IMR-90 (cell line): ENCODE measurements around the gene PSMD11. TPM values are rescaled to one million over a fixed set of nuclear protein-coding genes. Genes with fewer than 3 reads are reported as not detected.

ENCODE experiments used
- ATAC-seq: fragments of 200-7000 bp; cut with Tn5 transposase; 2 replicates; pipeline ENCODE4 v1.9.1; 2020; ENCODE audit warnings: low read depth, mild to moderate bottlenecking, moderate library complexity
- BruUV-seq: library from RNA; stranded (reverse); fragments of 400-500 nt; replicated peaks from 2 replicates; lab custom pipeline; 2021; lab: Mats Ljungman, UMichigan
- CTCF ChIA-PET: fragments of 300-600 bp; formaldehyde crosslinking; extraction: SDS; loops from one replicate; lab custom pipeline; 2021; ENCODE audit warnings: antibody characterized with exemption; lab: Yijun Ruan, JAX
- POLR2A ChIA-PET: fragments of 300-600 bp; sonication (Branson Sonifier 250); formaldehyde crosslinking; loops from one replicate; lab custom pipeline; 2022; ENCODE audit warnings: antibody characterized with exemption; ENCODE audit not compliant: unreplicated experiment; lab: Charles Lee
- DNase-seq: peaks from one replicate; pipeline ENCODE4 v3.0.0; 2013
- H2AFZ ChIP-seq: replicated peaks from 2 replicates; pipeline ENCODE3; 2013; ENCODE audit warnings: low read length, mild to moderate bottlenecking; ENCODE audit not compliant: poor library complexity
- H2AK5ac ChIP-seq: 2 replicates; pipeline ENCODE4 v1.6.1; 2013; ENCODE audit warnings: low read depth, low read length, inconsistent platforms
- H2AK9ac ChIP-seq: replicated peaks from 2 replicates; pipeline ENCODE3; 2013; ENCODE audit warnings: mild to moderate bottlenecking, low read depth, low read length, moderate library complexity; ENCODE audit not compliant: poor library complexity
- H2BK120ac ChIP-seq: 2 replicates; pipeline ENCODE4 v1.6.1; 2013; ENCODE audit warnings: low read depth, low read length, inconsistent platforms
- H2BK15ac ChIP-seq: 3 replicates; pipeline ENCODE4 v1.6.1; 2013; ENCODE audit warnings: low read depth, low read length, inconsistent platforms
- H2BK20ac ChIP-seq: 2 replicates; pipeline ENCODE4 v1.6.1; 2013; ENCODE audit warnings: low read depth, mild to moderate bottlenecking, inconsistent platforms, low read length, moderate library complexity
- H2BK5ac ChIP-seq: 2 replicates; pipeline ENCODE4 v1.6.1; 2013; ENCODE audit warnings: mild to moderate bottlenecking, low read depth, low read length, inconsistent platforms; ENCODE audit not compliant: poor library complexity, severe bottlenecking
- H3K14ac ChIP-seq: replicated peaks from 2 replicates; pipeline ENCODE4 v1.6.1; 2013; ENCODE audit warnings: low read depth, low read length, inconsistent platforms
- H3K18ac ChIP-seq: 2 replicates; pipeline ENCODE4 v1.6.1; 2013; ENCODE audit warnings: low read depth, low read length, control low read depth
- H3K23ac ChIP-seq: 2 replicates; pipeline ENCODE4 v1.6.1; 2013; ENCODE audit warnings: low read depth, low read length, inconsistent platforms
- H3K27ac ChIP-seq: 2 replicates; pipeline ENCODE4 v1.5.1; 2013; ENCODE audit warnings: mild to moderate bottlenecking, control low read depth, low read length; ENCODE audit not compliant: insufficient read depth
- H3K27me3 ChIP-seq: 2 replicates; pipeline ENCODE4 v1.6.1; 2013; ENCODE audit warnings: low read length; ENCODE audit not compliant: control insufficient read depth, insufficient read depth
- H3K36me3 ChIP-seq: 2 replicates; pipeline ENCODE4 v1.6.1; 2013; ENCODE audit warnings: low read length, mixed read lengths; ENCODE audit not compliant: control insufficient read depth, insufficient read depth
- H3K4ac ChIP-seq: 2 replicates; pipeline ENCODE4 v1.6.1; 2013; ENCODE audit warnings: low read depth, low read length, inconsistent platforms
- H3K4me1 ChIP-seq: 2 replicates; pipeline ENCODE4 v1.6.1; 2013; ENCODE audit warnings: low read length, mixed read lengths; ENCODE audit not compliant: control insufficient read depth, insufficient read depth
- H3K4me2 ChIP-seq: 2 replicates; pipeline ENCODE4 v1.6.1; 2013; ENCODE audit warnings: low read depth, mild to moderate bottlenecking, control low read depth, low read length, moderate library complexity
- H3K4me3 ChIP-seq: 2 replicates; pipeline ENCODE4 v1.5.1; 2013; ENCODE audit warnings: low read depth, mild to moderate bottlenecking, control low read depth, low read length, moderate library complexity; ENCODE audit not compliant: insufficient read depth
- H3K56ac ChIP-seq: 2 replicates; pipeline ENCODE4 v1.6.1; 2013; ENCODE audit warnings: low read length, inconsistent platforms; ENCODE audit not compliant: insufficient read depth; ENCODE audit errors: extremely low read depth
- H3K79me1 ChIP-seq, 2 experiments: 2 replicates each; pipeline ENCODE4 v1.6.1; 2013; ENCODE audit warnings: low read length in 2 of 2, inconsistent platforms in 1 of 2, low read depth in 1 of 2
- H3K9ac ChIP-seq: 2 replicates; pipeline ENCODE4 v1.6.1; 2013; ENCODE audit warnings: low read depth, low read length, control low read depth
- H3K9me1 ChIP-seq: 2 replicates; pipeline ENCODE4 v1.6.1; 2013; ENCODE audit warnings: low read length, inconsistent platforms; ENCODE audit not compliant: insufficient read depth
- H3K9me3 ChIP-seq: 2 replicates; pipeline ENCODE4 v1.6.1; 2013; ENCODE audit warnings: low read length; ENCODE audit not compliant: control insufficient read depth, insufficient read depth
- H4K20me1 ChIP-seq: 2 replicates; pipeline ENCODE4 v1.6.1; 2013; ENCODE audit warnings: low read length, inconsistent platforms; ENCODE audit not compliant: insufficient read depth
- H4K5ac ChIP-seq: 2 replicates; pipeline ENCODE4 v1.6.1; 2013; ENCODE audit warnings: mild to moderate bottlenecking, low read depth, low read length, control low read depth
- H4K8ac ChIP-seq, 2 experiments: 2 replicates each; pipeline ENCODE4 v1.6.1; 2013; ENCODE audit warnings: low read depth in 2 of 2, low read length in 2 of 2, control low read depth in 1 of 2, inconsistent platforms in 1 of 2
- H4K91ac ChIP-seq: 2 replicates; pipeline ENCODE4 v1.6.1; 2013; ENCODE audit warnings: low read depth, low read length, inconsistent platforms; ENCODE audit not compliant: insufficient read depth
- BHLHE40 ChIP-seq: fragments of 150-350 bp; IDR thresholded peaks from 2 replicates; pipeline ENCODE4 v1.6.1; 2016; ENCODE audit warnings: mild to moderate bottlenecking, low read depth, low read length
- CEBPB ChIP-seq: IDR thresholded peaks from 2 replicates; pipeline ENCODE4 v1.6.1; 2012; ENCODE audit warnings: low read depth, low read length, improper control_type of control experiment
- CHD1 ChIP-seq: IDR thresholded peaks from 2 replicates; pipeline ENCODE4 v1.6.1; 2012; ENCODE audit warnings: low read depth, low read length, improper control_type of control experiment
- ELK1 ChIP-seq: fragments of 150-350 bp; IDR thresholded peaks from 2 replicates; pipeline ENCODE4 v1.6.1; 2016; ENCODE audit warnings: low read depth, mild to moderate bottlenecking, low read length, moderate library complexity, borderline replicate concordance
- FOS ChIP-seq: fragments of 150-350 bp; IDR thresholded peaks from 2 replicates; pipeline ENCODE4 v1.6.1; 2016; ENCODE audit warnings: low read depth, low read length
- MAFK ChIP-seq: IDR thresholded peaks from 2 replicates; pipeline ENCODE4 v1.6.1; 2012; ENCODE audit warnings: low read depth, low read length, improper control_type of control experiment
- NFE2L2 ChIP-seq: fragments of 150-350 bp; IDR thresholded peaks from 2 replicates; pipeline ENCODE4 v1.6.1; 2016; ENCODE audit warnings: low read depth, mild to moderate bottlenecking, low read length
- POLR2A ChIP-seq: IDR thresholded peaks from 2 replicates; pipeline ENCODE4 v1.6.1; 2012; ENCODE audit warnings: mild to moderate bottlenecking, low read depth, low read length
- RCOR1 ChIP-seq: IDR thresholded peaks from 2 replicates; pipeline ENCODE4 v1.6.1; 2012; ENCODE audit warnings: mild to moderate bottlenecking, low read length, improper control_type of control experiment; ENCODE audit not compliant: insufficient replicate concordance
- RFX5 ChIP-seq: IDR thresholded peaks from 2 replicates; pipeline ENCODE4 v1.8.0; 2012; ENCODE audit warnings: low read depth, mild to moderate bottlenecking, low read length, moderate library complexity
- USF2 ChIP-seq: fragments of 150-350 bp; IDR thresholded peaks from 2 replicates; pipeline ENCODE4 v1.6.1; 2017; ENCODE audit warnings: mild to moderate bottlenecking, antibody characterized with exemption, low read length, low read depth
- WGBS, 2 experiments: methylation state at CpG; one replicate each; pipeline versions ENCODE4 v1.1.5 to v1.1.7; 2013; ENCODE audit warnings: missing lambda C conversion rate in 2 of 2; ENCODE audit not compliant: insufficient read length in 1 of 2; ENCODE audit errors: extremely low coverage in 2 of 2; 5-methylcytosine and 5-hydroxymethylcytosine counted together
- dilution Hi-C: fragments of 300-500 bp; cut with HindIII; formaldehyde crosslinking; loops from one replicate; pipeline ENCODE4 v1.14.3; 2018; ENCODE audit warnings: low sequenced_read_pairs; ENCODE audit not compliant: unreplicated experiment
- in situ Hi-C: fragments of 300-500 bp; cut with MboI; formaldehyde crosslinking; loops from 3 replicates; pipeline ENCODE4 v1.14.3; 2019; ENCODE audit warnings: low sequenced_read_pairs, inconsistent platforms, mixed read lengths
- intact Hi-C: fragments of 100-400 bp; cut with micrococcal nuclease; formaldehyde crosslinking; loops from 2 replicates; pipeline ENCODE4 v1.10.0; 2022
- polyA plus RNA-seq, 3 experiments: library from polyadenylated mRNA; depleted of rRNA; stranded (reverse); fragments of >200 nt; gene quantifications; 2 replicates each; pipeline ENCODE4 v1.2.3, GENCODE V29; 2012; ENCODE audit warnings: low replicate concordance in 1 of 3
- total RNA-seq: library from RNA; depleted of rRNA; stranded (reverse); fragments of >200 nt; gene quantifications from 2 replicates; pipeline ENCODE4 v1.2.3, GENCODE V29; 2012

Gene PSMD11
- total and polyA plus RNA-seq, 2 of the 4 experiments (the other 2 are of a cell fraction): 64.7 to 85.9 TPM

- Histone ChIP-seq H3K4me1 (no peaks in the 10 kb centered on the region; the same call in 1 of the 2 replicates), H3K9me3 (no peaks in the 10 kb centered on the region), H3K27me3 (peaks cover 20% of the 10 kb centered on the region), H3K9me1 (0 out of 2 replicates have a peak, but pooled peaks cover 2% of the 10 kb centered on the region), H4K8ac (no peak overlapping the region), H3K4me2 (no peak overlapping the region), H3K27ac (no peak overlapping the region), H4K91ac (no peak overlapping the region), H3K36me3 (no peaks in the 10 kb centered on the region), H2BK20ac (no peak overlapping the region), H2AFZ (no peak overlapping the region), H3K23ac (no peak overlapping the region), H2BK120ac (no peak overlapping the region), H2BK15ac (no peak overlapping the region), H3K14ac (no peak overlapping the region), H3K18ac (no peak overlapping the region), H3K4me3 (no peak overlapping the region), H3K56ac (no peak overlapping the region), H3K4ac (no peak overlapping the region), H2BK5ac (no peak overlapping the region), H2AK9ac (no peak overlapping the region), H4K5ac (no peak overlapping the region), H4K20me1 (no peaks in the 10 kb centered on the region), H2AK5ac (no peak overlapping the region), H3K9ac (no peak overlapping the region), H3K79me1 (no peaks in the 10 kb centered on the region)
- intact Hi-C loops: no loop called here
- TF ChIP-seq NFE2L2 (no peak), CEBPB (no peak), MAFK (no peak), POLR2A (no peak), BHLHE40 (no peak), RCOR1 (no peak), RFX5 (no peak), FOS (no peak), USF2 (no peak), CHD1 (no peak), ELK1 (no peak)
- CTCF ChIA-PET: interaction anchor here (0.6 kb wide), 1 partner anchor 73 kb away, joined by 4 read pairs; no protein-coding TSS in a partner anchor
- DNase-seq: no peak
- no TSS peak for BruUV-seq
- 80% methylated on average over 1 of the region's 9 CpGs; no CpG with 5 or more reads in 1 of the 2 experiments for WGBS, 2 experiments
- ATAC-seq: no peak
- dilution Hi-C loops: no loop called here
- in situ Hi-C loops: no loop called here
- POLR2A ChIA-PET: interaction anchor here (0.6 kb wide), 1 partner anchor 11 kb away, joined by 3 read pairs; no protein-coding TSS in a partner anchor
Observed at GRCh38 chr17:32520737-32521404, 76.6 kb downstream of the PSMD11 start.
